Panc1 (cell line): ENCODE measurements around the gene DEPDC5.

Experiments used
- CTCF ChIP-seq: fragments of 450-650 bp; IDR thresholded peaks from 2 replicates; pipeline ENCODE4 v1.5.1; 2017; ENCODE audit warnings: mild to moderate bottlenecking
- POLR2AphosphoS5 ChIP-seq: IDR thresholded peaks from 2 replicates; pipeline ENCODE4 v1.6.1; 2012; ENCODE audit warnings: mild to moderate bottlenecking, low read depth, low read length, moderate library complexity
- REST ChIP-seq, 2 experiments: IDR thresholded peaks; 2 replicates each; pipeline ENCODE4 v1.6.1; 2011 to 2012; ENCODE audit warnings: low read depth in 2 of 2, control low read depth in 1 of 2, low read length in 1 of 2, mild to moderate bottlenecking in 1 of 2, moderate library complexity in 1 of 2; ENCODE audit not compliant: insufficient read depth in 1 of 2
- SIN3A ChIP-seq: IDR thresholded peaks from 2 replicates; pipeline ENCODE4 v1.6.1; 2012; ENCODE audit warnings: low read depth, mild to moderate bottlenecking, low read length, moderate library complexity, borderline replicate concordance; ENCODE audit not compliant: insufficient read depth

GRCh38 chr22:31841078-31841827 lies 87.4 kb downstream of the DEPDC5 start:
- TF ChIP-seq CTCF (no peak), POLR2AphosphoS5 (no peak), SIN3A (no peak), REST (IDR thresholded peaks at IDR 0.05; ENCODE audit: insufficient read depth in 1 of 2, low read depth in 2 of 2, low read length in 1 of 2) (no peak)
